Loucy (cell line): ENCODE results near the gene GPC3.

Source experiments
- H2AFZ ChIP-seq: fragments of 200-600 bp; sonication (generic); 2 replicates; pipeline ENCODE4 v1.6.0; 2016; ENCODE audit warnings: antibody characterized with exemption, mild to moderate bottlenecking, low read length, moderate library complexity
- H3F3A ChIP-seq: fragments of 200-600 bp; 2 replicates; pipeline ENCODE4 v1.6.0; 2016; ENCODE audit warnings: antibody characterized with exemption, low read depth, mild to moderate bottlenecking
- H3K27me3 ChIP-seq: fragments of 200-600 bp; sonication (generic); 2 replicates; pipeline ENCODE4 v1.6.1; 2014; ENCODE audit warnings: low read length, mild to moderate bottlenecking; ENCODE audit not compliant: insufficient read depth, poor library complexity, severe bottlenecking
- H3K36me3 ChIP-seq: fragments of 200-600 bp; sonication (generic); 2 replicates; pipeline ENCODE4 v1.6.1; 2016; ENCODE audit warnings: low read length; ENCODE audit not compliant: insufficient read depth
- H3K4me1 ChIP-seq: fragments of 200-600 bp; sonication (generic); 2 replicates; pipeline ENCODE4 v1.5.1; 2014; ENCODE audit warnings: low read length, mild to moderate bottlenecking; ENCODE audit not compliant: insufficient read depth, poor library complexity, severe bottlenecking
- H3K4me2 ChIP-seq: fragments of 200-600 bp; sonication (generic); 2 replicates; pipeline ENCODE4 v1.6.0; 2014; ENCODE audit warnings: antibody characterized with exemption, low read length, low read depth, mild to moderate bottlenecking; ENCODE audit not compliant: poor library complexity, severe bottlenecking
- H3K4me3 ChIP-seq: fragments of 200-600 bp; sonication (generic); 2 replicates; pipeline ENCODE4 v1.5.1; 2014; ENCODE audit warnings: low read length, mild to moderate bottlenecking, mixed read lengths; ENCODE audit not compliant: poor library complexity, severe bottlenecking
- H3K79me2 ChIP-seq: fragments of 200-600 bp; sonication (generic); 2 replicates; pipeline ENCODE4 v1.6.1; 2014; ENCODE audit warnings: low read length; ENCODE audit not compliant: insufficient read depth
- H3K9ac ChIP-seq: fragments of 200-600 bp; sonication (generic); 2 replicates; pipeline ENCODE4 v1.6.0; 2014; ENCODE audit warnings: mild to moderate bottlenecking, low read depth, low read length, moderate library complexity; ENCODE audit not compliant: poor library complexity, severe bottlenecking
- H3K9me2 ChIP-seq: fragments of 200-600 bp; sonication (generic); replicated peaks from 2 replicates; pipeline ENCODE4 v1.6.1; 2016; ENCODE audit warnings: low read depth, low read length, mixed read lengths
- H3K9me3 ChIP-seq: fragments of 200-600 bp; sonication (generic); 2 replicates; pipeline ENCODE4 v1.6.1; 2014; ENCODE audit warnings: mild to moderate bottlenecking, antibody characterized with exemption, low read length, low read depth; ENCODE audit not compliant: insufficient read depth
- H4K20me1 ChIP-seq: fragments of 200-600 bp; sonication (generic); 2 replicates; pipeline ENCODE4 v1.6.0; 2014; ENCODE audit warnings: antibody characterized with exemption, low read length, mild to moderate bottlenecking; ENCODE audit not compliant: insufficient read depth, poor library complexity, severe bottlenecking
- EZH2phosphoT487 ChIP-seq: fragments of 200-600 bp; IDR thresholded peaks from 2 replicates; pipeline ENCODE4 v1.6.1; 2018; ENCODE audit warnings: antibody characterized with exemption, mild to moderate bottlenecking, moderate library complexity, borderline replicate concordance
- TF ChIP-seq, protein P1 (sequence below): fragments of 200-600 bp; sonication (generic); conservative IDR thresholded peaks from 2 replicates; pipeline ENCODE4 v1.5.1; 2014; ENCODE audit warnings: mild to moderate bottlenecking, antibody characterized with exemption, low read length

Gene GPC3

DNA sequence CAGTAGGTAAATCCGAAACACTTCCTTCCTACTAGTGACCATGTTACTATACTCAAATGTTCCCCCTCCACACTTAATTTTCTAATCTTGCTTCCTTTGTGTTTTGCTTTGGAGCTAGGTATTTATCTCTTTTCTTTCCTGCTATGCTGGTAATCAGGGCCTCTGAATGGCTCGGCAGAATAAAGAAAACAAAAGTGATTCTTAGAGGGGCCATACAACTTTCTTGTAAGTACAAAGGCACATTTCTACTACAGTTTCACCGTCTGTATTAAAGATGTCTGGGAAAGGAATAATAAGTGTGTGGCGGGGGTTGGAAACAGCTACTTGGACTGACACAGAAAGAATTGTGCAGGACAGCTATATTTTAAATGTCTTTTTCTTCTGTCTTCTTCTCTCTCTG, 50.3 kb downstream of the GPC3 start:
- no peaks in the 10 kb centered on the region for H3F3A ChIP-seq
- no peaks in the 10 kb centered on the region for H3K79me2 ChIP-seq
- no peaks in the 10 kb centered on the region for H4K20me1 ChIP-seq
- no peaks in the 10 kb centered on the region for H3K9me2 ChIP-seq
- H3K4me1 ChIP-seq: no peaks in the 10 kb centered on the region
- no peak overlapping the region for H2AFZ ChIP-seq
- H3K4me3 ChIP-seq: no peak overlapping the region
- H3K9me3 ChIP-seq: no peaks in the 10 kb centered on the region
- no peak overlapping the region for H3K4me2 ChIP-seq
- no peaks in the 10 kb centered on the region for H3K27me3 ChIP-seq
- no peak overlapping the region for H3K9ac ChIP-seq
- TF ChIP-seq, protein P1, sequence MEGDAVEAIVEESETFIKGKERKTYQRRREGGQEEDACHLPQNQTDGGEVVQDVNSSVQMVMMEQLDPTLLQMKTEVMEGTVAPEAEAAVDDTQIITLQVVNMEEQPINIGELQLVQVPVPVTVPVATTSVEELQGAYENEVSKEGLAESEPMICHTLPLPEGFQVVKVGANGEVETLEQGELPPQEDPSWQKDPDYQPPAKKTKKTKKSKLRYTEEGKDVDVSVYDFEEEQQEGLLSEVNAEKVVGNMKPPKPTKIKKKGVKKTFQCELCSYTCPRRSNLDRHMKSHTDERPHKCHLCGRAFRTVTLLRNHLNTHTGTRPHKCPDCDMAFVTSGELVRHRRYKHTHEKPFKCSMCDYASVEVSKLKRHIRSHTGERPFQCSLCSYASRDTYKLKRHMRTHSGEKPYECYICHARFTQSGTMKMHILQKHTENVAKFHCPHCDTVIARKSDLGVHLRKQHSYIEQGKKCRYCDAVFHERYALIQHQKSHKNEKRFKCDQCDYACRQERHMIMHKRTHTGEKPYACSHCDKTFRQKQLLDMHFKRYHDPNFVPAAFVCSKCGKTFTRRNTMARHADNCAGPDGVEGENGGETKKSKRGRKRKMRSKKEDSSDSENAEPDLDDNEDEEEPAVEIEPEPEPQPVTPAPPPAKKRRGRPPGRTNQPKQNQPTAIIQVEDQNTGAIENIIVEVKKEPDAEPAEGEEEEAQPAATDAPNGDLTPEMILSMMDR: no peak
- TF ChIP-seq EZH2phosphoT487: no peak
- H3K36me3 ChIP-seq: no peaks in the 10 kb centered on the region

DNA sequence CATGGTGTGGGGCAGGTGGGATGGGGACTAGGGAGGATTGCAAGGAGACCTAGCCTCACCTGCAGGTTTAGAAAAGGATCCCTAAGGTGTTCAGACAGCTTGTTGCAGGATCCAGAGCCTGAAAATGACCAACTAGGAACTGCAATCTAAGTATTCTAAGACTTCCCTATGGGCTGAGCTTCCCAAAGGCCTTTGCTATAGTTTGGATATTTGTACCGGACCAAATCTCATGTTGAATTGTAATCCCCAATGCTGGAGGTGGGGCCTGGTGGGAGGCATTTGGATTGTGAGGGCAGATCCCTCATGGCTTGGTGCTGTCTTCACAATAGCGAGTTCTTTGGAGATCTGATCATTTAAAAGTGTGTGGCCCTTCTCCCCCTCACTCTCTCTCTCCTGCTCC, 52.1 kb downstream of the GPC3 start:
- Histone ChIP-seq H3K9me2 (no peaks in the 10 kb centered on the region), H3K9ac (no peak overlapping the region), H3K27me3 (no peaks in the 10 kb centered on the region), H3K4me2 (no peak overlapping the region), H3K36me3 (no peaks in the 10 kb centered on the region), H3K9me3 (no peaks in the 10 kb centered on the region), H3K4me3 (no peak overlapping the region), H3K4me1 (no peaks in the 10 kb centered on the region), H4K20me1 (no peaks in the 10 kb centered on the region), H3F3A (no peaks in the 10 kb centered on the region), H3K79me2 (no peaks in the 10 kb centered on the region), H2AFZ (no peak overlapping the region)
- TF ChIP-seq EZH2phosphoT487: no peak
- TF ChIP-seq, protein P1: no peak

DNA sequence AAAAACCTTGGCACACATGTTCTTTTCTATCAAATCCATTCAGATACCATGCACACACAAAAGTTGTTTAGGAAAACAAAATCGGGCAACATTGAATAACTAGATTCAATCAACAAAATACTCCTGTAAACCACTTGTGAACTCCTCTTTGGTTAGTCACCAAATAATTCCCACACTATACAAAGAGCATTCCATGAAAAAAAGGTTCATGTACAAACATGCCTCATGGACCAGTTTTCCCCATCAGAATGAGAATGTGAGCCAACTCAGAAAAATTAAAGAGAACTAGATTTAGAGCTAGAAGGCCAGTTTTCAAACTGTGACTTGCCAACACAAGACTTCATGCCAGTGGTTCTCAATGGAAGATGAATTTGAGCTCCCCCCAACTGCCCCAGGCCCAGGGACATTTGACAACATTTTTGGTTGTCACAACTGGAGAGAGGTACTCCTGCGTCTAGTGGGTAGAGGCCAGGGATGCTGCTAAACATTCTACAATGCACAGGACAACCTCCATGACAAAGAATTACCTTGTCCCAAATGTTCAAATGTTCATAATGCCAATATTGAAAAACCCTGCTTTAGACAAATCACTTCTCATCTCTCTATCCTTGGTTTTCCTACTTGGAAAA, 55.4 kb downstream of the GPC3 start:
- H4K20me1 ChIP-seq: no peaks in the 10 kb centered on the region
- no peak overlapping the region for H3K4me2 ChIP-seq
- TF ChIP-seq, protein P1: no peak
- TF ChIP-seq EZH2phosphoT487: no peak
- H3K4me3 ChIP-seq: no peak overlapping the region
- no peaks in the 10 kb centered on the region for H3K27me3 ChIP-seq
- no peak overlapping the region for H3K9ac ChIP-seq
- no peaks in the 10 kb centered on the region for H3K79me2 ChIP-seq
- H3K9me2 ChIP-seq: no peaks in the 10 kb centered on the region
- no peaks in the 10 kb centered on the region for H3K36me3 ChIP-seq
- H3K9me3 ChIP-seq: no peaks in the 10 kb centered on the region
- H3K4me1 ChIP-seq: no peaks in the 10 kb centered on the region
- H2AFZ ChIP-seq: no peak overlapping the region
- H3F3A ChIP-seq: no peaks in the 10 kb centered on the region
